HG03575 (cell line): ENCODE measurements around the gene PLCH2.

Experiments used
- ATAC-seq: cut with Tn5 transposase; IDR thresholded peaks from one replicate; pipeline ENCODE4 v1.9.1; 2021; ENCODE audit not compliant: unreplicated experiment, insufficient number of reproducible peaks, low FRiP score; ENCODE audit errors: extremely low read depth

PLCH2 gene, protein sequence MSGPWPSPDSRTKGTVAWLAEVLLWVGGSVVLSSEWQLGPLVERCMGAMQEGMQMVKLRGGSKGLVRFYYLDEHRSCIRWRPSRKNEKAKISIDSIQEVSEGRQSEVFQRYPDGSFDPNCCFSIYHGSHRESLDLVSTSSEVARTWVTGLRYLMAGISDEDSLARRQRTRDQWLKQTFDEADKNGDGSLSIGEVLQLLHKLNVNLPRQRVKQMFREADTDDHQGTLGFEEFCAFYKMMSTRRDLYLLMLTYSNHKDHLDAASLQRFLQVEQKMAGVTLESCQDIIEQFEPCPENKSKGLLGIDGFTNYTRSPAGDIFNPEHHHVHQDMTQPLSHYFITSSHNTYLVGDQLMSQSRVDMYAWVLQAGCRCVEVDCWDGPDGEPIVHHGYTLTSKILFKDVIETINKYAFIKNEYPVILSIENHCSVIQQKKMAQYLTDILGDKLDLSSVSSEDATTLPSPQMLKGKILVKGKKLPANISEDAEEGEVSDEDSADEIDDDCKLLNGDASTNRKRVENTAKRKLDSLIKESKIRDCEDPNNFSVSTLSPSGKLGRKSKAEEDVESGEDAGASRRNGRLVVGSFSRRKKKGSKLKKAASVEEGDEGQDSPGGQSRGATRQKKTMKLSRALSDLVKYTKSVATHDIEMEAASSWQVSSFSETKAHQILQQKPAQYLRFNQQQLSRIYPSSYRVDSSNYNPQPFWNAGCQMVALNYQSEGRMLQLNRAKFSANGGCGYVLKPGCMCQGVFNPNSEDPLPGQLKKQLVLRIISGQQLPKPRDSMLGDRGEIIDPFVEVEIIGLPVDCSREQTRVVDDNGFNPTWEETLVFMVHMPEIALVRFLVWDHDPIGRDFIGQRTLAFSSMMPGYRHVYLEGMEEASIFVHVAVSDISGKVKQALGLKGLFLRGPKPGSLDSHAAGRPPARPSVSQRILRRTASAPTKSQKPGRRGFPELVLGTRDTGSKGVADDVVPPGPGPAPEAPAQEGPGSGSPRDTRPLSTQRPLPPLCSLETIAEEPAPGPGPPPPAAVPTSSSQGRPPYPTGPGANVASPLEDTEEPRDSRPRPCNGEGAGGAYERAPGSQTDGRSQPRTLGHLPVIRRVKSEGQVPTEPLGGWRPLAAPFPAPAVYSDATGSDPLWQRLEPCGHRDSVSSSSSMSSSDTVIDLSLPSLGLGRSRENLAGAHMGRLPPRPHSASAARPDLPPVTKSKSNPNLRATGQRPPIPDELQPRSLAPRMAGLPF (N-terminal part only)

DNA sequence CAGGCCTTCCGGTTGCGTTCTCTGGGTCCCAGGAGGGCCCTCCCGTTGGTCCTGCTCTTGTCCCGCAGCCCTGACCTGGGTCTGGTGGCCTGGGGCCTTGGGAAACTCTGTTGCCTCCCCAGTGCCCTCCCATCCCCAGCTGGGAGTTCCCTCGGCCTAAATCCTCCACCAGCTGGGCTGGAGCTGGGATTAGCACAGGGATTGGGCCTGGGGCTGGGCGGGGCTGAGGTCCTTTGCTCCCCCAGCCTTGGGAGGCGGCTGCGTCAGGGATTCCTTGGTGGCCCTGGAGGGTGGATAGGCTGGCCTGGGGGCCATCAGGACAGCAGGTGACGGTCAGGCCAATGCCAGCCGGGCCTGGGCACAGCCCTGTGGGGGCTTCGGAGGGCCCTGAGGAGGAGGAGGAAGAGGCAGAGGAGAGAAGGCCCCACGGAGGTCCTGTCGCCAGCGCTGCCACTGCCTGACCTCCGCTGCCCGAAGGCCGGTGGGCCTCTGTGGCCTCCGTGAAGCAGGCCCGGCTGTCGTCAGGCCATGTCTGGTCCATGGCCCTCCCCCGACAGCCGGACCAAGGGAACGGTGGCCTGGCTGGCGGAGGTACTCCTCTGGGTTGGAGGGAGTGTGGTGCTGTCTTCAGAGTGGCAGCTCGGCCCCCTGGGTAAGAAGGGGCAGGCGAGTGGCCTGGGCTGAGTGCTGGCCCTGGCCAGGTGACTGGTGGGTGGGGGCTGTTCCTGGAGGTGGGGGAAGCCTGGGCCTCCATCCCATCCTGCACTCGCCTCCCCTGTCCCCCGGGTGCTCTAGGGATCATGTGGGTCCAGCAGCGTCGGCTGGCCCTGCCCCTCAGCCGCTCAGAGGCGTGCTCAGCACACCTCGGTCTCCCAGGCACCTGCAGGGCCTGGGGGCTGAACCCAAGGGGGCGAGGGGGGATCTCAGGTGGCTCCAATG lies at the start of gene PLCH2:
Gene PLCH2 (plus strand): TSS at position 229 of the 939 bp plus-strand sequence. CDS start 300 bp downstream, at position 529.
- ATAC-seq = no peak

DNA sequence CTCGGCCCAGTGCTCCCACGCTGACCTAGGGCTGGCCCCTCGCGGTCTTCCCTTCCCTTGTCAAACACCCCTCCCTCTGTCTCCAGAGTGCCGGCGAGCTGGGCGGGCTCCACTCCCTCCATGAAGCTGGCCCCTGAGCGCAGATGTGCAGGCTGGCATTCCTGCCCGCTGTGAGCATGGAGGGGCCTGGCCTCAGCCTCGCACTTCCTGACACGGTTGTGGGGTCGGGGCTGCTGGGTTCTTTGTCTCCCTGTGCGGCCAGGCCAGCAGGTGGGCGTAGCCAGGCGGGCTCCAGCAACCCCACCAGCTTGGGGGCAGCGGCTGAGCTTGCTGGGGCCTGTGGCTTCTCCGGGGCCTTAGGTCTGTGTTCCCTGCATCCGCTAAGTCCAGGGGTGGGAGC lies 49.5 kb upstream of the PLCH2 start:
- ATAC-seq = no peak

DNA sequence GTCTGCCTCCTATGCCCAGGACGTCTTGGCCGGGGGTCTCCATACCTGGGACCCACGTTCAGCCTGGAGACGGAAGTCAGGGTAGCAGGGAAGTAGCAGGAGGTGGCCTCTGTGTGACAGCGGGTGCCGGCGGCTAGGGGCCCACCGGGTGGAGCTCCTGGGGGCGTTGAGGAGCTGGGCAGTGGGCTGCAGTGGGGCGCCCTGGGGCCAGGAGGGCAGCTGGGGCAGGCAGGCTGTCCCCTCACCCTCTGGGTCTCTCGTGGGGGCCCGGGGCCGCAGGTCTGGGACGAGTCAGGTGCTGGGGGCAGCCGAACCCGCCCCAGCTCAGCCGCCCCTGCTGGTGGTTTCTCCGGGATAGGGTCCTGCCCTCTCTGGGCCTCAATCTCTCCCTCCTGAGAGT lies 49.0 kb upstream of the PLCH2 start:
- no peak for ATAC-seq

DNA sequence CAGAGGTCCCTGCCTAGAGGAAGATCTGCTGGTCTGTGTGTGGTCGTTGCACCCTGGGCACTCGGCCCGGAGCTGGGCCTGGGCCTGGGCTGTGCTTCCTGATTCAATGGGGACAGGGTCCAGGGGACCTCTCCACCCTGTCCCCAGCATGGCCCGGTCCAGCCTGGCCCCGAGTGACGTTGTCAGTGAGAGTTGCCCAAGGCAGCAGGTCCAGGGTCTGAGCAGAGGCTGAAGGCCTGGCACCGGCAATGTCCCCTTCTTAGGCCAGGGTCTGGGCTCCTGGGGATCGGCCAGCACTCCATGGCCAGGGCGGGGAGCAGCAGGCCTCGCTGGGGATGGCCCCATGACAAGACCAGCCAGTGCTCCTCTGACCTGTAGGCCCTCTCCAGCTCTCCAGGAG lies 48.1 kb upstream of the PLCH2 start:
- ATAC-seq = no peak

DNA sequence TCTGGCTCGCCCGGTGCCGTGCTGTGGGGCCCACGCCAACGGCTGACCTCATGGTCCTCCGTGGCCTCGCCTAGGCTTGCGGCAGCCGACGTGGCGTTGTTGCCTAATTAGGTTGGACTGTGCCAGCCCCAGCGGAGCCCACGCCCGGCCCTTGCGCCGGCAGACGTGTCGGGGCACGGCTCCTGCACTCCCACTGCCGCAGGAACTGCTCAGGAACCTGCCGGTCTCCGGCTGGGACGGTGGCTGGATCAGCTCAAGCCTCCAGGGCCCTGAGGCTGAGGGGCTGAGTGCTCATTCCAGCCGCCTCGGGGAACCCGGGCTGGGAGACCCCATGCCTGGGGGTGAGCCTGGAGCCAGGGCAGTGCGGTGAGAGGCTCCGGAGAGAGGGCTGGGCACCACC lies 47.6 kb upstream of the PLCH2 start:
- ATAC-seq = no peak

DNA sequence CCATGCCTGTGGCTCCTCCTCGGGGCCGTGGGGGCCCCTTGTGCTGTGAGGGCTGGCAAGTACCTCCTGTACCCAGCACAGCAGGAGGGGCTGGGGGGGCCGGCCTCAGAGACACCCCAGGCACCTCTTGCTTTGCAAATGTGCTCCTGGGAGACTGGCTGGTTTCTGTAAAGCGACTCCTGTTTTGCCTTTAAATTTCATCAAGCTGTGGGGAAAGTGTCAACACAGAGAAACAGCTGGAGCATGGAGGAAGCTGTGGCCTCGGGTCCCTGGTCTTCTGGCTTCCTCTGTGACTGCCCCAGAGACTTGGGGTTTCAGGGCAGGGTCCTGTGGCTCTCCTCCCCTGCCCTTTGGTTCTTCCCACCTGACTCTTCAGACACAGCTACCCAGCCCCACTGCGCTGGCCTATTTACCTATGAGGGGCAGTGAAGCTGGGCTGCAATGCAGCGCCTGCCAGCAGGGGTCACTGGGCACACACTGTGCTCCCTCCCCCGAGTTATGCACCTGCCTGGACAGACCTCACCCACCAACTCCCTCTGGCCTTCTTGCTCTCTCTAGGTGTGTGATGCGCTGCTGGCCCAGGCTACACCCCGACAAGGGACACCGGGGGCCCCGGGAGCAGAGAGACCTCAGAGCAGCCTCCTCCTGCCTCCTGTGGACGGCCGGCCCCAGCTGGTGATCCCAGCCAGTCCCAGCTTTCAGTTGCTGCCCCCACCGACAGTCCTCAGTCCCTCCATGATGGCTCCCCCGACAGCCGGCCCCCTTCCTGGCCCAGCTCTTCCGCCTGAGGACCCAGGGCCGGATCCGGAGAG lies 46.1 kb upstream of the PLCH2 start:
- no peak for ATAC-seq

DNA sequence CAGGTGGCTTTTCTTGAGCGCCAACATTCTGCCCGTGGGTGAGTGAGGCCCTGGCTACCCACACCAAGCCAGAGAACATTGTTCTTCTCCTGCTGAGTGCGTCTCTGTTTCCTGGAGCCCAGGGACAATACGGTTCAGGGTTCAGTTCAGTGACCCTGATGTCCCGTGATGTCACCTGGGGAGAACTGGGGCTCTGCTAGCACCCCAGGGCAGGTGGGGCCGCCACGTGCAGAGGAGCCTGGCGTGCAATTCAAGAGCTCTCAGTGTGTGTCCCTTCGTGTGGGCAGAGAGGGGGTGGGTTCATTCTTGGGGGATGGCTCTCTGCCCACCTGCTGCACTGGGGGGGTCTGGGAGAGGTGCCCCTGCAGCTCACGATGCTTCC lies 45.5 kb upstream of the PLCH2 start:
- no peak for ATAC-seq

DNA sequence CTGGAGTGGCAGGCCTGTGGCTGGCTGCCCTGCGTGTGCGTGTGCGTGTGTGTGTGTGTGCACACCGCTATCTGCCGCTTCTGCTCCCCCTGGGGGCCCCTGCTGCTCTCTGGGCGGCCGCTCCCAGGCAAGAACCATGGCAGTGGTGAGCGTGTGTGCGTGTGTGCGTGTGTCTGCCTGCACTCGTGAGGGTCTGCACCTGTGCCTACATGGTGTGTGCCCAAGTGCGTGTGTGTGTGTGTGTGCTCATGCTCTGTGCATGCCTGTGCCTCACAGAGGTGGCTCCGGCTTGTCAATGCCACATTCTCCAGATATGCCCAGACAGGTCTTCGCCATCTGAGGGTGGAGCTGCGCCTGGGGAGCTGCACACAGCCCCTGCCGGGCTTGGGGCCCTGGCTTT lies 45.0 kb upstream of the PLCH2 start:
- no peak for ATAC-seq

DNA sequence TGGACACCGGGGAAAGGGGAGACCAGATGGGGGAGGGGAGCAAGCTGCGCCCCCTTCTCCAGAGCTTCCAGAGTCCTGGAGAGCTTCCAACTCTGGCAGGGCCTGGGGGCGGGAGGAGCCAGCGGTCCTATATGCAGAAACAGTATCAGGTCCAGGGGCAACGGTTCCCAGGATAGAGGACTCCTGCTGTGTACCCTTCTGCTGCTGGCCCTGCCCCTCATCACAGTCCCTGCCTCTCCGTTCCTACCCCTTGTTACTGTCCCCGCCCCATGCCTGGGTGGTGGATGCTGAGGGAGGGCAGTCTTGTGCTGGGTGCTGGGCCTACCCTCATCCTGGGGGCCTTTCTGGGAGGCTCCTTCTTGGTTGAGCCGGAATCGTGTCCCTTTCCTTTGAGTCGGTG lies 44.6 kb upstream of the PLCH2 start:
- no peak for ATAC-seq

DNA sequence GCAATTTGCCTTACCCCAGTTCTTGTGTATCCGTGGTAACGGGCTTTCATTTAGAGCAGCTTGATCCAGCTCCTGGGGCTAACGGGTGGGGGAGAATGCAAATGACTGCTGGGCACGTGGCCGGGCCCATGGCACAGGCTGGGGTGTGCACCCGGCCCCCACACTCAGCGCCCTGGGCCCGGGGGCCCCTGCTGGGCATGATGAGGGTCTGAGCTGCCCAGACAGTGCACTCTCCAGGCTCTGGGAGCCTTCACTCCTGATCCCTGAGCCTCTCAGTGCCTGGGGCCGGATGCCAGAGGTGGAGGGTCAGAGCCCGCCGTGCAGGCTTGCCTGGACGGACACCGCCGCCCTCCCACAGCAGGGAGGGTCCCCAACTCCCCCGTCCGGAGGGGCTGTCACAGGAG lies 43.6 kb upstream of the PLCH2 start:
- no peak for ATAC-seq

DNA sequence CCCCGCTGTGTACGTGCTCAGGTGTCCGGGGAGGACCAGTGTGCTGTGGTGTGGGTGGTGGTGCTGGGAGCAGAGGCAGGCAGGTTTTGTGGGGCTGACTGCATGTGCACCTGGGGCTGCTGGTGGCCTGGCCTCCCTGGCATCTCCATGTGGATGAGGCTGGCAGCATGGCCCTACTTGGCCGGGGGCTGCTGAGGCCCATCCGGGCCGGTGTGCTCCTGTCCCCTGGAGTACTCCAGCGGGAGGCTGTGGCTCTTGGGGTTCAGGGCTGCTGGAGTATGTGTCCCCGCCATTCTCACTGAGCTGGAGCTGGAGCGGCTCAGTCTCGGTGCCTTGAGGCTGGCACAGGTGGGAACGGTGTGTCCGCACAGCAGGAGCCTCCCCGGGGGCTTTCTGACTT lies 42.9 kb upstream of the PLCH2 start:
- ATAC-seq = no peak

DNA sequence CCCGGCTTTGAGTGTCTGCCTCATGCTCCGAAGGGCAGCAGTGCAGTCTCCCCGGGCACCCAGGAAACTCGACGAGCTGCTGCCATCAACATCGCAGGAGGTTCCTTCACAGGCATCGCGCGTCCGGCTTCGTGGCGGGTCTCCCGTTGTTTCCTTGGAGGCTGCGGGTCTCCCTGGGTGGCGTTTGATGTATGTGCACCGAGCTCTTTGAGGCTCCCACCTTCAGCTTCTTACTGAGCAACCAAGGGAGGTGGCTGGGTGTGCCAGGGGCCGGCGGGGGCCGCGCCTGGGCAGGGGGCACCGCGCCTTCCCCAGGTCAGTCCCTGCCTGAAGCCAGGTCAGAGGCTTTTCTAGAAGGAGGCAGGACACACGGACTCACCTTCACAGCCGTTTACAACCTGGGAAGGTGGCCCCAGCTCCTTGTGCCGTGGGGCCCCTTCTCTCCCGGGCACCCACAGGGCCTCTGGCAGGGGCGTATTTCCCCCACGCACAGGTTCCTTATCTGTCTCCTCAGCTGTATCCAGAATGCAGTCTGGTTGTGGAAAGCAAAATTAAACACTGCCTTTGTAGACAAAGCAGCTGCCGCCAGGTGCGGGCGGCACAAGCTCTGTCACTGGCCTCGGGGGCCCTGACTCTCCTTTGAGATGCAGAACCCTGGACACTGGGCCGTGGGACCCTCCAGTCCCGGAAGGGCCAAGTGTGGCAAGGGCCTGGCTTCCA lies 42.0 kb upstream of the PLCH2 start:
- no peak for ATAC-seq

DNA sequence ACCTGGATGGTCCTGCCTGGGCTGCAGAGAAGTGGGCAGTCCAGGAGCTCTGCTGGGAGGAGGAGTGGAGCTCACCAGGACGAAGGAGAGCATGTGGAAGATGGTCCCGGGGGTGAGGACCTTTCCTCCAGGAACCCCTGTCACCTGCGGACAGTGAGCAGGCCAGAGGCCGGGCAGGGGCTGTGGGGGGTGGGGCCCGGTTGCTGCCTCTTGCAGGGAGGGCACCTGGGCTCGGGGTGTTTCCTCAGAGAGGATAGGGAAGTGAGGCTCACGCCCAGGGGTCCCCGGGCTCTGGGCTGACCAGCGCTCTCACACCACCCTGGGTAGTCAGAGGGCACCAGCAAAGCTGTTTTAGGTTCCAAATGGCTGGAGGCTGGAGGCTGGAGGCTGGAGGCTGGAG lies 41.0 kb upstream of the PLCH2 start:
- ATAC-seq = no peak

DNA sequence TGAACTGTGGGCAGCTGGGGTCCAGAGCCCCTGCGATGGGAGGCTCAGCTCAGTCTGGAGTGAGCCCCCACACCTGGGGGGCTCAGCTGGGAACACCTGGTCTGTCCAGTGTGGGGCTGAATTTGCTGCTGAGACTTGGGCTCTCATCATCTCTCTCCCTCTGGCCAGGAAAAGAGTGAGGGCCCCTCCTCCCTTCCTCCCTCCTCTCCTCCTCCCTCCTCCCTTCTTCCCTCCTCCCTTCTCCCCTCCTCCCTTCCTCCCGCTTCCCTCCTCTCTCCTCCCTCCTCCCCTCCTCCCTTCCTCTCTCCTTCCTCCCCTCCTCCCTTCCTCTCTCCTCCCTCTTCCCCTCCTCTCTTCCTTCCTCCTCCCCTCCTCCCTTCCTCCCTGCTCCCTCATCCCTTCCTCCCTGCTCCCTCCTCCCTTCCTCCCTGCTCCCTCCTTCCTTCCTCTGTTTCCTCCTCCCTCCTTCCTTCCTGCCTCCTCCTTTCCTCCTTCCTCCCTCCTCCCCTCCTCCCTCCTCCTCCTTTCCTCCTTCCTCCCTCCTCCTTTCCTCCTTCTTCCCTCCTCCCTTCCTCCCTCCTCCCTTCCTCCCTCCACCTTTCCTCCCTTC lies 40.2 kb upstream of the PLCH2 start:
- no peak for ATAC-seq

DNA sequence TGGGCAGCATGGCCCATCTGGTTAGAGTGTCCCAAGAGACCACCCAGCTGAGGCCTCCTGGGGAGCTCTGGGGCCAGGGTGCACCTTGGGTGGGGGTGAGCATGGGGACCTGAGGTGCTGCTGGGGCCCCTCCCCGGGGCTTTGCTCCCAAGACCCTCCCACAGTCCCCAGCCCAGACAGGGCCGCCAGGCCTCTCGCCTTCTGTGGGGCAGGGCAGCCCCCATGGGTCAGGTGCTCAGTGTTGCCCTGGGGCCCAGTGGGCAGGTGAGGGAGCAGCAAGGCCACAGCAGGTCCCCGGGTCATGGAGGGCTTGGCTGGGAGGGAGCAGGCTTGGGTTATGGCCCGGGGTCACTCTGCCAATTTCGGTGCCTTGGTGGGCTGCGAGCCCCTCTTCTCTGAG lies 39.2 kb upstream of the PLCH2 start:
- no peak for ATAC-seq

DNA sequence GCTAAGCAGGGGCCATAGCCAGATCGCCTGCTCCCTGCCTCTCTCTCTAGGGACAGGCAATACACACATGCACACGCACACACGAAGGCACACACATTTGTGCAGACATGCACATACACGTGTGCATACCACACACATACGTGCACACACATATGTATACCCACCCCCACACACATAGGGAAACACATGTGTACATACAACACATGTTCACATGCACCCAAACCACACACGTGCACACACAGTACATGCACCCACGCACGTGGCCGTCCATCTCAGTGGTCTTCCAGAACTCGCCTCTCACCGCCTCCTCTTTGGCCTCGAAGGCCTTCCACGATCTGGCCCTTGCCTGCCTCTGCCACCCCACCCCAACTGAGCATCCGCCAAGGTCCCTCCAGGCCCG lies 38.5 kb upstream of the PLCH2 start:
- ATAC-seq = no peak

DNA sequence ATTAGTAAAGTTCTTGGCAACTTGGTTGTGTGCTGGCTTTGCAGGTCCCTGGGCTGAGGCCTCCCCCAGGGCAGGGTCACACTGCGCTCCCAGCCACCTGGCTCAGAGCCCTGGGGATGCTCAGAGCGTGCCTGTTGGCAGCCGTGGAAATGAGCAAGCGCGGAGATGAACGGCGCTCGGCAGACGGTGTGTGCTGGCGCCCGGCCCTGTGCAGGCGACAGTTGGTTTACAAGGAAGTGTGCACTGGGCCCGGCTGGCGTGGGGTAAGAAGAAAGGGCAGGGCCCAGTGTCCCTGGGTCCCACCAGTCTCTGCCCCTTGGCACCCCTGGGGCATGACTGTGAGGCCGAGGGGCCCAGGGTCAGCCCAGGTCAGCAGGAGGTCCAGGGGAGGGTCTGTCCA lies 38.1 kb upstream of the PLCH2 start:
- no peak for ATAC-seq
